Adrenal gland (tissue), 5 donors: ENCODE data around the gene WDR4.

Experiments
- POLR2A ChIP-seq, 2 donors: fragments of 450-650 bp; IDR thresholded peaks; one replicate each; pipeline ENCODE4 v1.6.1; 2017; ENCODE audit warnings: antibody characterized with exemption in 2 of 2, mild to moderate bottlenecking in 2 of 2, moderate library complexity in 1 of 2
- TF ChIP-seq, protein P1 (sequence below), 6 experiments: fragments of 450-650 bp in 4 of 6; fragments of 200-600 bp in 2 of 6; sonication (generic) in 1 of 6; IDR thresholded peaks; 1 replicate in 5 of 6; 2 replicates in 1 of 6; pipeline versions ENCODE4 v1.5.1 to v1.8.0; 2016 to 2021; ENCODE audit warnings: antibody characterized with exemption in 6 of 6, mild to moderate bottlenecking in 2 of 6, moderate library complexity in 1 of 6
- donor health status: DM: no; HTN: no; CAD: no.

DNA sequence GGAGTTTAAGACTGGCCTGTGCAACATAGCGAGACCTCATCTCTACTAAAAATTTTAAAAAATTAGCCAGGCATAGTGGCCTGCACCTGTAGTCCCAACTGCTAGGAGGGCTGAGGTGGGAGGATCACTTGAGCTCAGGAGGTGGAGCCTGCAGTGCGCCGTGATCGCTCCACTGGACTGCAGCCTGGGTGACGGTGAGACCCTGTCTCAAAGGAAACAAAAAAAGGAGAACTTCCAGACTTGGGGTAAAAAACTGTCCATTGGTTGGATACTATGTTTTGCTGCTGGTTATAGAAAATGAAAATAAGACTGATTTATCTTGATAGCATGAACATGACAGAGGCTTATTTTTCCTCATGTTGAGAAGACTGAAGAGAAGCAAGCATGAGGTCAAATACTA lies 79.4 kb downstream of the WDR4 start:
- TF ChIP-seq POLR2A (IDR thresholded peaks at IDR 0.05) = no peak
- TF ChIP-seq, protein P1, sequence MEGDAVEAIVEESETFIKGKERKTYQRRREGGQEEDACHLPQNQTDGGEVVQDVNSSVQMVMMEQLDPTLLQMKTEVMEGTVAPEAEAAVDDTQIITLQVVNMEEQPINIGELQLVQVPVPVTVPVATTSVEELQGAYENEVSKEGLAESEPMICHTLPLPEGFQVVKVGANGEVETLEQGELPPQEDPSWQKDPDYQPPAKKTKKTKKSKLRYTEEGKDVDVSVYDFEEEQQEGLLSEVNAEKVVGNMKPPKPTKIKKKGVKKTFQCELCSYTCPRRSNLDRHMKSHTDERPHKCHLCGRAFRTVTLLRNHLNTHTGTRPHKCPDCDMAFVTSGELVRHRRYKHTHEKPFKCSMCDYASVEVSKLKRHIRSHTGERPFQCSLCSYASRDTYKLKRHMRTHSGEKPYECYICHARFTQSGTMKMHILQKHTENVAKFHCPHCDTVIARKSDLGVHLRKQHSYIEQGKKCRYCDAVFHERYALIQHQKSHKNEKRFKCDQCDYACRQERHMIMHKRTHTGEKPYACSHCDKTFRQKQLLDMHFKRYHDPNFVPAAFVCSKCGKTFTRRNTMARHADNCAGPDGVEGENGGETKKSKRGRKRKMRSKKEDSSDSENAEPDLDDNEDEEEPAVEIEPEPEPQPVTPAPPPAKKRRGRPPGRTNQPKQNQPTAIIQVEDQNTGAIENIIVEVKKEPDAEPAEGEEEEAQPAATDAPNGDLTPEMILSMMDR (IDR thresholded peaks at IDR 0.05) = no peak
